Midbrain (tissue), 1 donor: Measurements from ENCODE around the gene ZNF879.

Source experiments
- DNase-seq: peaks from one replicate; lab custom pipeline; 2025; lab: John Stamatoyannopoulos, UW

ZNF879 gene

GRCh38 chr5:179008667-179009066 lies 14.9 kb upstream of the ZNF879 start:
- no peak for DNase-seq

- DNase-seq, result no peak
These were observed 9.5 kb downstream of the ZNF879 start for GRCh38 chr5:179033004-179033580.

DNA sequence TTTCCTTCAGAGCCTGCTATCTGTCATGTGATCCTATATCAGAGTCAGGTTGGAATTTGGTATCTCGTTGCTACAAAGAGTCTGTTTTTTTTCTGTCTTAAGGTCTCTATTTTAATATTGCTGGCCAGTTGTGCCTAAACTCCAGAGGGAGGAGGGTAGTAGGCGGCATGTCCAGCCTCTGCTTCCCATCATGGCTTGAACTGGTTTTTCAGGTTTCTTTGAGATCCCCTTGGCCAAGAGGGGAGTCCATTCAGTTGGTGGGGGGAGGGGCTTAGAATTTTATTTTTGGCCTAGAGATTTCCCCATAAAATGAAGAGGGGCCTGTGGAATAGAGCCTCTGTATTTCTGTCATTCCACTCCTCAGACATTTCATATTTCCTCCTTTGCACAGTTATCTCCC lies 21.2 kb downstream of the ZNF879 start:
- no peak for DNase-seq

DNA sequence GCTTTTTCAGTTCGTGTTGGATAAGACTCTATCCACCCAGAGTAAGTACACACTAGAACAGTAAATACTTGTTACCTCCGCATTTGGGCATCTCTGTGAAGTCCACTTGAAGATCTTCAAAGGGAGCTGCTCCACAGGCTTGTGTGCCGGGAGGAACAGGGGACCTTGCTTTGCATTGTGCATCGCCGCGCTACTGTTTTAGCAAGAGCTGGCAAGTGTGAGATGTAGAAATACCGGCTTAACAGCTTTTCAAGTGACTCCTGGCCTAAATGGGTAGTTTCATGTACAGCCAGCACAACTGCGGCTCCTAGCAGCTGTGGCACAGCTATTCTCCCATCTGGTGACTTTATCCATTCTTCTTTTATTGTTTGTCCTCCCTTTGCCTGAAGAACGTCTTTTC lies 28.2 kb downstream of the ZNF879 start:
- DNase-seq, result no peak

DNA sequence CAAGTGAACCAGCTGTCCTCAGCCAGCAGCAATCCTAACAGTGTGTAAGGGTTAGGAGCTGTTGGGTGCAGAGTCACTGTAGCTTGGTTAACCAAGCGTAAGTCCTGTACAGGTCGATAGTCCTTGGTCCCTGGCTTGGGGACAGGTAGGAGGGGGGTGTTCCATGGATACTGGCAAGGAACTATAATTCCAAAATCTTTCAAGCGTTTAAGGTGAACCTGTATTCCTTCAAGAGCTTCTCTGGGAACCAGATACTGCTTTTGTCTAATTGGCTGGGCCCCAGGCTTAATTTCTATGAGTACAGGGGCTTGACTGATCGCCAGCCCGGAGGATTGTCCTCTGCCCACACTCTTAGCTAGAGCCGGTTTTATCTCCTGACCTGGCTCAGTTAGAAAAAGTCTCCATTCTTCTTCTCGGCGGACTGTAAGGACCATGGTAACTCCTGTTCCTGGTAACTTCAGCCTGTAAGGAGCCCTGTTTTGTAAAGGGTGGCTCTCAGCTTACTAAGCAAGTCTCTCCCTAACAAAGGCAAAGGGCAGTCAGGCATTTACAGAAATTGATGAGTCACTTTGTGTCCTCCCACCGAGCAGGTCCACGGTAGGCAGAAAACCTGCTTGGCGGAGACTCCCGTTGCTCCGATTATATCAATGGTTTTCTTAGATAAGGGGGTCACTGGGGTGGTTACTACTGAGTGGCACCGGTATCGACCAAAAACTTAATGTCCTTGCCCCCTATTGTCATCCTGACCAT lies 30.6 kb downstream of the ZNF879 start:
- no peak for DNase-seq

- no peak for DNase-seq
These were observed 31.3 kb downstream of the ZNF879 start for GRCh38 chr5:179054876-179055275.

GRCh38 chr5:179055436-179055835 lies 31.8 kb downstream of the ZNF879 start:
- DNase-seq, result no peak

- DNase-seq, result no peak
These were observed 32.2 kb downstream of the ZNF879 start for GRCh38 chr5:179055841-179056240.

GRCh38 chr5:179060116-179061008 lies 36.8 kb downstream of the ZNF879 start, which contains the start of gene ZNF354C:
TSS of gene ZNF354C (plus strand) at chr5:179060373. CDS start at chr5:179062069, 1,696 bp downstream.
- DNase-seq, result peak; percentile 90

DNA sequence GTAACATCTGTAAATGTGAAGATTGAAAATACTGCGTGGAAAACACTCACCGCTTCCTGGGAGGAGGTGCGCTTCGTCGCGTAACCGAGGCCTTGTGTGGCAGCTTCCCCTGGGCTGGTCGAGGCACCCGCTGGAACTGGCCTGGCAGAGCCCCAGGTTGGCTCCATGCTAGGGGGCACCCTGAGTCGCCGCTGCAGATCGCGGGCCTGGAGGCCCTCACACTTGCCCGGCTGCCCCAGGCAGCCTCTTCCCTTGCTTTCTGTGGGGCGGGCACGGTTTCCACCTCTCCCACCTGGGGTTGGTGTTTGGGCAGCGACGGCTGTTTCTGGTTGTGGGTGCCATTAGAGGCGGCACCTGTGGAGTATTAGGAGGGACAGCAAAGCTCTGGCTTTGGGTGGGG lies 37.4 kb downstream of the ZNF879 start:
- no peak for DNase-seq

DNA sequence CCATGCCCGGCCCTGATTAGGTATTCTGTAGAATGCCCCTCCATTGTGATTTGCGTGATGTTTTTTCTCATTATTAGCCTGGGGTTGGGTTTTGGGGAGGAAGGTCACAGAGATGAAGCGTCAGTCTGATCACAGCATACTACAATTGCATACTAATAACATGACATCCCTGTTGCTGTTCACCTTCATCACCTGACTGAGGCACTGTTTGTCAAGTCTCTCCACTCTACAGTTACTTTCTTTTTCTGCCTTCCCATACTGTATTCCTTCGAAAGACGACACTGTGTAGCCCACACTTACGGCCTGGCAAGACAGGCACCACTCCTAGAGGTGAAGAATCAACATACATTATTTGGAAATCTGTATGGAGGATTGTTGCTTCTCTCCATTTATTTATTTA lies 42.1 kb downstream of the ZNF879 start:
- no peak for DNase-seq

DNA sequence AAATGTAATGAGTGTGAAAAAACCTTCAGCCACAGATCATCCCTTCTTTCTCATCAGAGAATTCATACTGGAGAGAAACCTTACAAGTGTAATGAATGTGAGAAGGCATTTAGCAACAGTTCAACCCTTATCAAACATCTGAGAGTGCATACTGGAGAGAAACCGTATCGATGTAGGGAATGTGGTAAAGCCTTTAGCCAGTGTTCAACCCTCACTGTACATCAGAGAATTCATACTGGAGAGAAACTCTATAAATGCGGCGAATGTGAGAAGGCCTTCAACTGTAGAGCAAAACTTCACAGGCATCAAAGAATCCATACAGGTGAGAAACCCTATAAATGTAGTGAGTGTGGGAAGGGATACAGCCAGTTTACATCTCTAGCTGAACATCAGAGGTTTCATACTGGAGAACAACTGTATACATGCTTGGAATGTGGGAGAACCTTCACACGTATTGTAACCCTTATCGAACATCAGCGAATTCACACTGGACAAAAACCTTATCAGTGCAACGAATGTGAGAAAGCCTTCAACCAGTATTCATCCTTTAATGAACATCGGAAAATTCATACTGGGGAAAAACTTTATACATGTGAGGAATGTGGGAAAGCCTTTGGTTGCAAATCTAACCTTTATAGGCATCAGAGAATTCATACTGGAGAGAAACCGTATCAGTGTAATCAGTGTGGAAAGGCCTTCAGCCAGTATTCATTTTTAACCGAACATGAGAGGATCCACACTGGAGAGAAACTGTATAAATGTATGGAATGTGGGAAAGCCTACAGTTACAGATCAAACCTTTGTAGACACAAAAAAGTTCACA lies 55.8 kb downstream of the ZNF879 start:
- no peak for DNase-seq

GRCh38 chr5:179080724-179081123 lies 57.1 kb downstream of the ZNF879 start:
- no peak for DNase-seq
